Measurements from ENCODE around the gene RAB11FIP3.

GRCh38 chr16:379183-379960 is 46.1 kb upstream of the RAB11FIP3 start:
- TF ChIP-seq CTCF (IDR thresholded peaks at IDR 0.05) (no peak), POLR2A (IDR thresholded peaks at IDR 0.05) (no peak), POLR2AphosphoS5 (IDR thresholded peaks at IDR 0.05) (no peak), EP300 (IDR thresholded peaks at IDR 0.05) (no peak)
